CD4-positive, alpha-beta T cell treated with Interleukin-2 at 100 ng/mL for 4 hours (primary cell): ENCODE results near the gene BPHL.
A peak's percentile ranks its signal among the peaks of the same experiment; 100 is the strongest.
"Not testable (repeated sequence)": the region's sequence is repeated elsewhere in the genome, so short reads cannot be mapped to it uniquely, and the experiment has no call there.

Source experiments
- DNase-seq: peaks from one replicate; pipeline ENCODE4 v3.0.0-alpha.2; 2020; ENCODE audit warnings: low spot score

BPHL gene

GRCh38 chr6:3156184-3157130, 37.9 kb downstream of the BPHL start:
- DNase-seq = peak; percentile 13

GRCh38 chr6:3157131-3157933, 38.8 kb downstream of the BPHL start, which contains the start of gene TUBB2A:
Gene TUBB2A (minus strand): TSS chr6:3157544. CDS start chr6:3157463, 81 bp downstream.
- peak; percentile 87 for DNase-seq

- DNase-seq = peak; percentile 87
Observed at GRCh38 chr6:3159805-3160781, 41.6 kb downstream of the BPHL start.

- peak; percentile 8 for DNase-seq
Observed at GRCh38 chr6:3162067-3162497, 43.6 kb downstream of the BPHL start.

- DNase-seq = peak; percentile 60
Observed at GRCh38 chr6:3162565-3163247, 44.2 kb downstream of the BPHL start.

- no peak for DNase-seq
Observed at GRCh38 chr6:3163248-3163594, 44.7 kb downstream of the BPHL start.

GRCh38 chr6:3164388-3164787, 45.9 kb downstream of the BPHL start:
- DNase-seq = no peak

GRCh38 chr6:3165631-3166534, 47.4 kb downstream of the BPHL start:
- no peak for DNase-seq

- DNase-seq = not testable (repeated sequence)
Observed at GRCh38 chr6:3166535-3167225, 48.2 kb downstream of the BPHL start.

GRCh38 chr6:3168046-3168445, 49.5 kb downstream of the BPHL start:
- not testable (repeated sequence) for DNase-seq

- DNase-seq = not testable (repeated sequence)
Observed at GRCh38 chr6:3170676-3171075, 52.2 kb downstream of the BPHL start.

- DNase-seq = not testable (repeated sequence)
Observed at GRCh38 chr6:3171313-3172175, 53.0 kb downstream of the BPHL start.

GRCh38 chr6:3172789-3173188, 54.3 kb downstream of the BPHL start:
- DNase-seq = not testable (repeated sequence)

GRCh38 chr6:3173636-3174089, 55.2 kb downstream of the BPHL start:
- DNase-seq = not testable (repeated sequence)

- DNase-seq = no peak
Observed at GRCh38 chr6:3175715-3176402, 57.3 kb downstream of the BPHL start.

GRCh38 chr6:3176562-3177355, 58.2 kb downstream of the BPHL start:
- DNase-seq = peak; percentile 38

GRCh38 chr6:3178666-3179065, 60.2 kb downstream of the BPHL start:
- not testable (repeated sequence) for DNase-seq
